GM13976 (cell line): Measurements from ENCODE around the gene UBE3B.

ENCODE experiments used
- DNase-seq: peaks from one replicate; pipeline ENCODE4 v3.0.0; 2012; ENCODE audit warnings: low spot score
- CTCF ChIP-seq: IDR thresholded peaks from 2 replicates; pipeline ENCODE4 v1.5.1; 2012; ENCODE audit warnings: borderline replicate concordance, mild to moderate bottlenecking; ENCODE audit not compliant: insufficient read depth; ENCODE audit errors: extremely low read depth, missing control alignments, control extremely low read depth
- in situ Hi-C: fragments of 300-500 bp; cut with MboI; formaldehyde crosslinking; loops from one replicate; pipeline ENCODE4 v1.12.0; 2022; ENCODE audit warnings: low sequenced_read_pairs, mixed read lengths, inconsistent platforms; ENCODE audit not compliant: unreplicated experiment

The UBE3B gene

DNA sequence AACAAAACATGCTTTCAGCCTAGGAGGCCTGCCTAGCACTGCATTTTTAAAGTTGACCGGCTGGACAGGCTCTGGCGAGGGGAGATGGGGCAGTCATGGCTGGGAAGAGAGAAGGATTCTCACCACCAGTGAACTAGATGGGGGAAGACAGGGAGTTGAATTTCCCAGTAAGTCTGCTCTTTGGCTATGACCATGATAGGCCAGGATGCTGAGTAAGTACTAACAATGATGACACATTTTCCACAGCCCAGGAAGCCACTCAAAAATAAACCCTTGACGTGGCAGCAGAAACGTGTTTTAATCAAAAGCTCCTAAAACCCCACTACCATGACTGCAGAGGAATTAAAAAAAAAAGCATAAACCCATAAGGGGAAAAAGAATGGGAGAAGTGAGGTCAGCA is 19.3 kb upstream of the UBE3B start:
- no peak for TF ChIP-seq CTCF
- in situ Hi-C loops: no loop called here
- DNase-seq: no peak

DNA sequence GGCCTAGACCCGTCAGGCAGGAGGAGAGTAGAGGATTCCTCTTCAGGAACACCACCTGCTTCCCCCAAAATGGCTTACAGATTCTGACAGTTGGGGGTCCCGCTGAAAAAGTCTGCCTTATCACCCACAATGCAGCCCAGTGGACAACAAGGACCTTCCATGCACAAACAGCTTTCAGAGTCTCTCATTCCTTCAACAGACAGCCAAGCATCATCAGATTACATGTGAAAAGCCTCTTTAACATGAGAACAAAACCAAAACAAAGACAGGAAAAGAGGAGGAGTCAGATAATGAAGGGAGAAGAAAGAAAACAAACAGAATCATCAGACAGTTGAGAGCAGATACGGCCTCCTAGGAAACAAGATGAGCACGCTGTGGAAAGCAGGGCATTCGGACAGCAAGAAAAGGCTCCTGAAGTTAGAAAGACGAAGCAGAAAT is 18.6 kb upstream of the UBE3B start:
- in situ Hi-C loops: no loop called here
- no peak for TF ChIP-seq CTCF
- no peak for DNase-seq

DNA sequence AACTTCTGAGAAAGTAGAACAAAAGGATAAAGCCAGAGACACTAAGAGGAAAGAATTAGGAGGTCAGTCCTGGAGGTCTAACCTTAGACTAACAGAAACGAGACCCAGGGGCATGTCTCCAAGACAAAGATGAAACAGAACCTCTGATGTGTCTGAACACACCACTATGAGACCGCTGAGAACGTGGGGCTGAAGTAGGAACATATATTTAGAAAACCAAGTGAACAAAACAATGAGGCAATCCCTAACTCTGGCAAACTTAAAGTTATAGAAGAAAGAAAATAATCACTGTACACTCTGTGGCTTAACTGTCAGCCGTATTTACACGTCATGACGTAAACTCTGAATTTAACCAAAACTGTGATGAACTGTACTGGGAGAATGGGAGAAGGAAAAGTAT is 18.2 kb upstream of the UBE3B start:
- DNase-seq: no peak
- TF ChIP-seq CTCF: no peak
- in situ Hi-C loops: no loop called here

DNA sequence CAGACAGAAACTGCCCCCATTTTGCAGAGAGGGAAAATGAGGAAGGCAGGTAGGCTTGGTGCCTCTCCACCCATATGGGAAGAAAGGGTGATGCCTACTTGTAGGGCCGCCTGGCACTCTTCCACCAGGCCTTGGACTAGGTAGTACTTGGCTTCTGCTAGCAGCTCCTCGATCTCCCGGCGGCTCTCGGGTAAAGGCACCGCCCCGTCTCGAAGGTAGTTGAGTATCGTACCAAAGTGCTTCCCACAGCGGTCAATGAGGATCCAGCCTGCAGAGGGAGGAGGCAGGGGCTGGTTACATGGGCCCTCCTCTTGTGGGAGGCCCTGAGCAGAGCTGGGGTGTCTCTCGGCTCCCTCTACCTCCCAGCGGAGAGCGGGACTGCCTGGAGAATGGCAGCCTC is 16.9 kb upstream of the UBE3B start:
- no peak for TF ChIP-seq CTCF
- in situ Hi-C loops: no loop called here
- DNase-seq: no peak

GRCh38 chr12:109461049-109461845 is 16.2 kb upstream of the UBE3B start:
- no peak for TF ChIP-seq CTCF
- DNase-seq: peak; percentile 50
- in situ Hi-C loops: no loop called here

- in situ Hi-C loops: no loop called here
- DNase-seq: no peak
- no peak for TF ChIP-seq CTCF
These were observed 15.3 kb upstream of the UBE3B start for GRCh38 chr12:109461846-109462756.
